ENCODE results near the gene GJA4.
A peak's percentile ranks its signal among the peaks of the same experiment; 100 is the strongest.

GJA4 gene

DNA sequence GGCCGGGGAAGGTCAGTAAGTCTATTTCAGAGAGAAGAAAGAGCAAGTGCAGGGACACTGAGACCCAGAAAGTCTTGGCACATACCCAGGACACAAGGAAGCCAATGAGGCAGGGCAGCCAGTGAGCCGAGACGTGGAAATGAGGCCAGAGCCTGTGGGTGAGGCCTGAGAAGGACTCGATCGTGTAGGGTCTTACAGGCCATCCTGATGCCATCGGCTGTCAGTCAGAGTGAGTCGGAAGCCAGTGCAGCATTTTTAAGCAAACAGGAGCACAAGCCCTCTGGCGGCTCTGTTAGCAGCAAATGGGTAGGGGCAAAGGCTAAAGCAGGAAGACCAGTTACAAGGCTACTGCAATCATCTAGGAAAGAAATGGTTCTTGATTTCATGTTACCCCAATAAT is 17.8 kb upstream of the GJA4 start:
- Histone ChIP-seq H3K9ac (ENCODE audit: low read length) (no peak overlapping the region), H3K27ac (ENCODE audit: low read depth, low read length) (no peak overlapping the region), H3K36me3 (ENCODE audit: control insufficient read depth, insufficient read depth, low read length) (no peaks in the 10 kb centered on the region), H3K4me3 (ENCODE audit: low read length) (no peak overlapping the region), H3K27me3 (ENCODE audit: control insufficient read depth, insufficient read depth, low read length) (peaks cover 2% of the 10 kb centered on the region), H3K4me1 (ENCODE audit: control insufficient read depth, insufficient read depth, low read length) (no peaks in the 10 kb centered on the region)

GRCh38 chr1:34776911-34777310 is 15.9 kb upstream of the GJA4 start:
- Histone ChIP-seq H3K4me1 (ENCODE audit: control insufficient read depth, insufficient read depth, low read length) (peaks cover 2% of the 10 kb centered on the region), H3K36me3 (ENCODE audit: control insufficient read depth, insufficient read depth, low read length) (no peaks in the 10 kb centered on the region), H3K4me3 (ENCODE audit: low read length) (no peak overlapping the region), H3K27ac (ENCODE audit: low read depth, low read length) (no peak overlapping the region), H3K27me3 (ENCODE audit: control insufficient read depth, insufficient read depth, low read length) (peaks cover 9% of the 10 kb centered on the region), H3K9ac (ENCODE audit: low read length) (no peak overlapping the region)

DNA sequence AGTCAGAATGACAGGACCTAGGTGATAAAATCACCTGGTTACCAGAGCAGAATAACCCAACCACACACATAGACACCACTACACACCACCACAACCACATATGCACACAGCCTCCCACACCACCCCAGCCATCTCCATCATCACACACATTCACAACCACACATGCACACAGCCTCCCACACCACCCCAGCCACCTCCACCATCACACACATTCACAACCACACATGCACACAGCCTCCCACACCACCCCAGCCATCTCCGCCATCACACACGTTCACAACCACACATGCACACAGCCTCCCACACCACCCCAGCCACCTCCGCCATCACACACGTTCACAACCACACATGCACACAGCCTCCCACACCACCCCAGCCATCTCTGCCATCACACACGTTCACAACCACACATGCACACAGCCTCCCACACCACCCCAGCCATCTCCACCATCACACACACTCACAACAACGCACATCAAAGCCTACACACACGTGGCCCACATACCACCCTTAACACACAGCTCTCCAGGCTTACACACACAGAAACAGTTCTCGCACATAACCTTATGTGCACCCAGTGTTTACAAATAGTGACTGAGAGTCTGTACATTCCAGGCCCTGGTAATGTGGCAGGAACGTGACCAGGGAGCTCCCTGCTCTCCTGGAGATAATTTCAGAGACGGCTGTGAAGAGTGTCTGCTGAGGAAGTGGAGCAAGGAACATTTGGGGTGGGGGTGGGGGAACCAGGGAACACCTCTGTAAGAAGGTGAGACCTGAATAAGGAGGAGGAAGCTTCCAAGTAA is 15.1 kb upstream of the GJA4 start:
- H3K27ac ChIP-seq (ENCODE audit: low read depth, low read length), result no peak overlapping the region
- H3K9ac ChIP-seq (ENCODE audit: low read length), result no peak overlapping the region
- H3K27me3 ChIP-seq (ENCODE audit: control insufficient read depth, insufficient read depth, low read length), result peaks cover 16% of the 10 kb centered on the region
- no peak overlapping the region for H3K4me3 ChIP-seq (ENCODE audit: low read length)
- H3K4me1 ChIP-seq (ENCODE audit: control insufficient read depth, insufficient read depth, low read length), result peaks cover 2% of the 10 kb centered on the region
- H3K36me3 ChIP-seq (ENCODE audit: control insufficient read depth, insufficient read depth, low read length), result no peaks in the 10 kb centered on the region

DNA sequence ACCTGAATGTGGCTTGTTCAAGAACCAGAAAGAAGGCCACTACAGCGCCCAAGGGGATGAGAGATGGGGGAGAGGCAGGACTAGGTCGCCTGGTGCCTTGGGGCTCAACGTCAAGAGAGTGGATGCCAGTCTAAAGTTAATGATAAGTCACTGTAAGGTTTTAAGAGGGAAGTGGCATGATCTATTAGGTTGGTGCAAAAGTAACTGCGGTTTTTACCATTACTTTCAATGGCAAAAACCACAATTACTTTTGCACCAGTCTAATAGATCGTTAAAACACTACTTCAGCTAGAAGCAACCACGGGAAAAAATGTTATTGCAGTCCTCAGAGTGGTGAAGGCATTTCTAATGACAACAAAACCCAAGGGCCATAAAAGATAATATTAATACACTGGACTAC is 14.4 kb upstream of the GJA4 start:
- H3K4me3 ChIP-seq (ENCODE audit: low read length), result no peak overlapping the region
- no peak overlapping the region for H3K27ac ChIP-seq (ENCODE audit: low read depth, low read length)
- peaks cover 16% of the 10 kb centered on the region for H3K27me3 ChIP-seq (ENCODE audit: control insufficient read depth, insufficient read depth, low read length)
- no peaks in the 10 kb centered on the region for H3K36me3 ChIP-seq (ENCODE audit: control insufficient read depth, insufficient read depth, low read length)
- H3K4me1 ChIP-seq (ENCODE audit: control insufficient read depth, insufficient read depth, low read length), result peaks cover 2% of the 10 kb centered on the region
- no peak overlapping the region for H3K9ac ChIP-seq (ENCODE audit: low read length)

DNA sequence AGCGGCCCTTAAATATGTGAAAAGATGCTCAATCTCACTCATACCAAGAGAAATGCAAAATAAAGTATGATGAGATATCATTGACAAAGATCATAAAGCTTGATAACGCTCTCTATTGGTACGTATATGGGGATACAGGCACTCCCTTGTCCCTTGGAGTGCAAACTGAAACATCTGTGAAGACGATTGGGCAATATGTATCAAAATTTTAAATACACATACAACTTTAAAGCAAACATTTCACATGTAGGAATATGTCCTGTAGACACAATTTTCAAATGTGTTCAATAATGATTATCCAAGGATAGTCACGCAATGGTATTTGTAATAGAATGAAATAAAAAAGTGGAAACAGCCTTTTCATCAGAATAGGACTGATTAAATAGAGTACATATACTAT is 13.8 kb upstream of the GJA4 start:
- H3K36me3 ChIP-seq (ENCODE audit: control insufficient read depth, insufficient read depth, low read length), result no peaks in the 10 kb centered on the region
- H3K4me3 ChIP-seq (ENCODE audit: low read length), result no peak overlapping the region
- H3K27me3 ChIP-seq (ENCODE audit: control insufficient read depth, insufficient read depth, low read length), result peaks cover 16% of the 10 kb centered on the region
- peaks cover 2% of the 10 kb centered on the region for H3K4me1 ChIP-seq (ENCODE audit: control insufficient read depth, insufficient read depth, low read length)
- H3K27ac ChIP-seq (ENCODE audit: low read depth, low read length), result no peak overlapping the region
- H3K9ac ChIP-seq (ENCODE audit: low read length), result no peak overlapping the region

DNA sequence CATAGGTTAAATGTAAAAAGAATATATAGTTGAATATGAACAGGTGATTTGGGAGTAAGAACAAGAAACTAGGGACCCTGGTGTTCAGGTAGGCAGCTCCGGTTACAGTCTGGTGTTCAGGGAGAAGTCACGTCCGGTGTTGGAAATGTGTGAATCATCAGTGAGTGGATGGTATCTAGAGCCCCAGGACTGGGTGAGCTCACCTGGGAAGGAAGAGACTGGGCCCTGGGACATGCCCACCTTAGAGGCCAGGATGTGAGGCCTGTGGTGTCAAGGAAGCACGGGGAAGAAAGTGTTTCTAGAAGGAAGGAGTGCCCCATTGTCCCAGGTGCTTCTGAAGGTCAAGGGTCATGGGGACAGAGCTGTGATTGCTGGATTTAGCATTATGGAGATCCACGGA is 13.3 kb upstream of the GJA4 start:
- no peaks in the 10 kb centered on the region for H3K36me3 ChIP-seq (ENCODE audit: control insufficient read depth, insufficient read depth, low read length)
- H3K27ac ChIP-seq (ENCODE audit: low read depth, low read length), result no peak overlapping the region
- H3K27me3 ChIP-seq (ENCODE audit: control insufficient read depth, insufficient read depth, low read length), result peaks cover 16% of the 10 kb centered on the region
- peaks cover 2% of the 10 kb centered on the region for H3K4me1 ChIP-seq (ENCODE audit: control insufficient read depth, insufficient read depth, low read length)
- no peak overlapping the region for H3K9ac ChIP-seq (ENCODE audit: low read length)
- no peak overlapping the region for H3K4me3 ChIP-seq (ENCODE audit: low read length)

DNA sequence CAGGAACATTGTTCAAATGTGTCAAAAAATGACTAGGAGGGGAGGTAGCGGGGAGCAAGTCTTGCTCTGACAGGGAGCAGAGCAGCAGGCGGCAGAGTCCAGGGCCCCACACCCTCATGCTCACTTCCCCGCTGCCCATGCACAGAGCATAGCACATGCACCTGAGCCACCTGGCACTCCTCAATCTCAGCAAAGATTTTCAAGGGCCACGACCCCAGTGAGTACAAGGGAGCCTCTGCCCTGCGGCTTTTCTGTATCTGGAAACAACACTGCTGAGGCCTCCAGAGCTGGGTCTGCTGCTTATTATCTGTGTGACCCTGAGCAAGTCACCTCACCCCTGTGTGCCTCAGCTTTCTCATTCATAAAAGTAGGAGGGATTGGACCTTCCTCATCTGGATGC is 12.8 kb upstream of the GJA4 start:
- Histone ChIP-seq H3K27me3 (ENCODE audit: control insufficient read depth, insufficient read depth, low read length) (peaks cover 16% of the 10 kb centered on the region), H3K27ac (ENCODE audit: low read depth, low read length) (no peak overlapping the region)

DNA sequence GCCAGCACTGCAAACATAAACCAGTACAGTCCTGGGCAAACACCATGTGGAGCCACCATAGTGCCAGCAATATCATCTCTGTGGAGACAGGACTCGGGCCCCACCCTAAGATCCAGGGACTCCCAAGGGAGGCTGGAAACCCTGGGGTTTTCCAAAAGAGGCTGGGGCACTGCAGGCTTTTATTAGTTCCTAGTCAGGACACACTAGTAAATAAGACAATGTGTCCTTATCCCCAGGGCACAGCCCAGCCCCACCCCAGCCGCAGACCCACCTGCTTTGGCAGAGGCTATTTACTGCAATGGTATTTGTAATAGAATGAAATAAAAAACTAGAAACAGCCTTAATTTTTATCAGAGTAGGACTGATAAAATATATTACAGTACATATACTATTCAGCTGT is 12.3 kb upstream of the GJA4 start:
- Histone ChIP-seq H3K4me3 (ENCODE audit: low read length) (no peak overlapping the region), H3K36me3 (ENCODE audit: control insufficient read depth, insufficient read depth, low read length) (no peaks in the 10 kb centered on the region), H3K27me3 (ENCODE audit: control insufficient read depth, insufficient read depth, low read length) (peaks cover 16% of the 10 kb centered on the region)

More for the DNA sequence above, 12.8 kb upstream of the GJA4 start:
- Histone ChIP-seq H3K4me1 (ENCODE audit: control insufficient read depth, insufficient read depth, low read length) (peaks cover 2% of the 10 kb centered on the region), H3K36me3 (ENCODE audit: control insufficient read depth, insufficient read depth, low read length) (no peaks in the 10 kb centered on the region), H3K9ac (ENCODE audit: low read length) (no peak overlapping the region), H3K4me3 (ENCODE audit: low read length) (no peak overlapping the region)

GRCh38 chr1:34781071-34781843 is 11.5 kb upstream of the GJA4 start, which contains the start of gene GJB3:
GJB3 (plus strand) TSS chr1:34781214; CDS start chr1:34784763, 3,549 bp downstream.
- H3K9ac ChIP-seq (ENCODE audit: low read length), result no peak within 1 kb of the TSS
- no peak within 1 kb of the TSS for H3K27ac ChIP-seq (ENCODE audit: low read depth, low read length)
- peaks cover 16% of the 10 kb centered on the region for H3K27me3 ChIP-seq (ENCODE audit: control insufficient read depth, insufficient read depth, low read length)

More for the DNA sequence above, 12.3 kb upstream of the GJA4 start:
- peaks cover 2% of the 10 kb centered on the region for H3K4me1 ChIP-seq (ENCODE audit: control insufficient read depth, insufficient read depth, low read length)
- H3K9ac ChIP-seq (ENCODE audit: low read length), result no peak overlapping the region
- H3K27ac ChIP-seq (ENCODE audit: low read depth, low read length), result no peak overlapping the region

GRCh38 chr1:34781844-34782391 is 10.9 kb upstream of the GJA4 start:
- Histone ChIP-seq H3K36me3 (ENCODE audit: control insufficient read depth, insufficient read depth, low read length) (no peaks in the 10 kb centered on the region), H3K27ac (ENCODE audit: low read depth, low read length) (no peak overlapping the region), H3K9ac (ENCODE audit: low read length) (no peak overlapping the region), H3K27me3 (ENCODE audit: control insufficient read depth, insufficient read depth, low read length) (peaks cover 16% of the 10 kb centered on the region), H3K4me3 (ENCODE audit: low read length) (peak overlapping the region; percentile 33), H3K4me1 (ENCODE audit: control insufficient read depth, insufficient read depth, low read length) (peaks cover 2% of the 10 kb centered on the region)

More at GRCh38 chr1:34781071-34781843, 11.5 kb upstream of the GJA4 start, which contains the start of gene GJB3:
- Histone ChIP-seq H3K4me3 (ENCODE audit: low read length) (peak within 1 kb of the TSS; percentile 56), H3K4me1 (ENCODE audit: control insufficient read depth, insufficient read depth, low read length) (peaks cover 2% of the 10 kb centered on the region), H3K36me3 (ENCODE audit: control insufficient read depth, insufficient read depth, low read length) (no peaks in the 10 kb centered on the region)

DNA sequence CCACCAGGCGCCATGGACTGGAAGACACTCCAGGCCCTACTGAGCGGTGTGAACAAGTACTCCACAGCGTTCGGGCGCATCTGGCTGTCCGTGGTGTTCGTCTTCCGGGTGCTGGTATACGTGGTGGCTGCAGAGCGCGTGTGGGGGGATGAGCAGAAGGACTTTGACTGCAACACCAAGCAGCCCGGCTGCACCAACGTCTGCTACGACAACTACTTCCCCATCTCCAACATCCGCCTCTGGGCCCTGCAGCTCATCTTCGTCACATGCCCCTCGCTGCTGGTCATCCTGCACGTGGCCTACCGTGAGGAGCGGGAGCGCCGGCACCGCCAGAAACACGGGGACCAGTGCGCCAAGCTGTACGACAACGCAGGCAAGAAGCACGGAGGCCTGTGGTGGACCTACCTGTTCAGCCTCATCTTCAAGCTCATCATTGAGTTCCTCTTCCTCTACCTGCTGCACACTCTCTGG is 8.0 kb upstream of the GJA4 start:
- Histone ChIP-seq H3K27me3 (ENCODE audit: control insufficient read depth, insufficient read depth, low read length) (peaks cover 14% of the 10 kb centered on the region), H3K36me3 (ENCODE audit: control insufficient read depth, insufficient read depth, low read length) (no peaks in the 10 kb centered on the region), H3K4me1 (ENCODE audit: control insufficient read depth, insufficient read depth, low read length) (peaks cover 2% of the 10 kb centered on the region), H3K4me3 (ENCODE audit: low read length) (no peak overlapping the region), H3K9ac (ENCODE audit: low read length) (no peak overlapping the region), H3K27ac (ENCODE audit: low read depth, low read length) (no peak overlapping the region)

DNA sequence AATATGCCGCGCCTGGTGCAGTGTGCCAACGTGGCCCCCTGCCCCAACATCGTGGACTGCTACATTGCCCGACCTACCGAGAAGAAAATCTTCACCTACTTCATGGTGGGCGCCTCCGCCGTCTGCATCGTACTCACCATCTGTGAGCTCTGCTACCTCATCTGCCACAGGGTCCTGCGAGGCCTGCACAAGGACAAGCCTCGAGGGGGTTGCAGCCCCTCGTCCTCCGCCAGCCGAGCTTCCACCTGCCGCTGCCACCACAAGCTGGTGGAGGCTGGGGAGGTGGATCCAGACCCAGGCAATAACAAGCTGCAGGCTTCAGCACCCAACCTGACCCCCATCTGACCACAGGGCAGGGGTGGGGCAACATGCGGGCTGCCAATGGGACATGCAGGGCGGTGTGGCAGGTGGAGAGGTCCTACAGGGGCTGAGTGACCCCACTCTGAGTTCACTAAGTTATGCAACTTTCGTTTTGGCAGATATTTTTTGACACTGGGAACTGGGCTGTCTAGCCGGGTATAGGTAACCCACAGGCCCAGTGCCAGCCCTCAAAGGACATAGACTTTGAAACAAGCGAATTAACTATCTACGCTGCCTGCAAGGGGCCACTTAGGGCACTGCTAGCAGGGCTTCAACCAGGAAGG is 7.4 kb upstream of the GJA4 start:
- peaks cover 2% of the 10 kb centered on the region for H3K4me1 ChIP-seq (ENCODE audit: control insufficient read depth, insufficient read depth, low read length)
- H3K36me3 ChIP-seq (ENCODE audit: control insufficient read depth, insufficient read depth, low read length), result no peaks in the 10 kb centered on the region
- H3K9ac ChIP-seq (ENCODE audit: low read length), result no peak overlapping the region
- no peak overlapping the region for H3K27ac ChIP-seq (ENCODE audit: low read depth, low read length)
- peaks cover 14% of the 10 kb centered on the region for H3K27me3 ChIP-seq (ENCODE audit: control insufficient read depth, insufficient read depth, low read length)
- H3K4me3 ChIP-seq (ENCODE audit: low read length), result no peak overlapping the region

All from rectal smooth muscle tissue (tissue), 1 donor.